ENCODE measurements around the gene ANKFN1. TPM values are rescaled to one million over a fixed set of nuclear protein-coding genes. Genes with fewer than 3 reads are reported as not detected.
A peak's percentile ranks its signal among the peaks of the same experiment; 100 is the strongest.

ANKFN1 gene
- total RNA-seq, 1 donor from 2014 or later: 0.96 TPM

DNA sequence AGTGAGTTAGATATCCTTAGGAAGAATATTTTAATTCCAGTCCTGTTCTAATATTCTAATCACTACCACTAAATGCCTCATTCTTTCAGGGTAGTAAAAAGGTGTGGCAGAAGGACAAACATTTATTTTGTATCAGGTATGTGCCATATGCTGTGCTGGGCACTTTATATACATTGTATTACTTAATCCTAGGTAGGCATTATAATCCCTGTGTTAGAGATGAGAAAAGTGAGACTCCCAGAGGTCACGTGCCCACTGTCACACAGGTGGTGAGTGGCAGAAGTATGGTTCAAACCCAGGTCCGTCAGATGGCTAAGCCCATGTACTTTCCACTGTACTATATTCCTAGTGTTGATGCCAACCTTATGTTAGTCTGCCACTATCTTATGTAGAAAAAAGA, 335.5 kb downstream of the ANKFN1 start:
- no peaks in the 10 kb centered on the region for H3K9me3 Mint-ChIP-seq (ENCODE audit: unreplicated experiment)
- H3K27ac Mint-ChIP-seq (ENCODE audit: unreplicated experiment): no peak overlapping the region
- no peaks in the 10 kb centered on the region for H3K4me1 Mint-ChIP-seq (ENCODE audit: low read depth, unreplicated experiment)
- DNase-seq: no peak
- no peaks in the 10 kb centered on the region for H3K27me3 Mint-ChIP-seq (ENCODE audit: unreplicated experiment)
- H3K4me3 Mint-ChIP-seq (ENCODE audit: unreplicated experiment): no peak overlapping the region
- TF ChIP-seq, protein P1, sequence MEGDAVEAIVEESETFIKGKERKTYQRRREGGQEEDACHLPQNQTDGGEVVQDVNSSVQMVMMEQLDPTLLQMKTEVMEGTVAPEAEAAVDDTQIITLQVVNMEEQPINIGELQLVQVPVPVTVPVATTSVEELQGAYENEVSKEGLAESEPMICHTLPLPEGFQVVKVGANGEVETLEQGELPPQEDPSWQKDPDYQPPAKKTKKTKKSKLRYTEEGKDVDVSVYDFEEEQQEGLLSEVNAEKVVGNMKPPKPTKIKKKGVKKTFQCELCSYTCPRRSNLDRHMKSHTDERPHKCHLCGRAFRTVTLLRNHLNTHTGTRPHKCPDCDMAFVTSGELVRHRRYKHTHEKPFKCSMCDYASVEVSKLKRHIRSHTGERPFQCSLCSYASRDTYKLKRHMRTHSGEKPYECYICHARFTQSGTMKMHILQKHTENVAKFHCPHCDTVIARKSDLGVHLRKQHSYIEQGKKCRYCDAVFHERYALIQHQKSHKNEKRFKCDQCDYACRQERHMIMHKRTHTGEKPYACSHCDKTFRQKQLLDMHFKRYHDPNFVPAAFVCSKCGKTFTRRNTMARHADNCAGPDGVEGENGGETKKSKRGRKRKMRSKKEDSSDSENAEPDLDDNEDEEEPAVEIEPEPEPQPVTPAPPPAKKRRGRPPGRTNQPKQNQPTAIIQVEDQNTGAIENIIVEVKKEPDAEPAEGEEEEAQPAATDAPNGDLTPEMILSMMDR (IDR thresholded peaks at IDR 0.05; ENCODE audit: partially characterized antibody, unreplicated experiment): no peak
- no peaks in the 10 kb centered on the region for H3K36me3 Mint-ChIP-seq (ENCODE audit: unreplicated experiment)

DNA sequence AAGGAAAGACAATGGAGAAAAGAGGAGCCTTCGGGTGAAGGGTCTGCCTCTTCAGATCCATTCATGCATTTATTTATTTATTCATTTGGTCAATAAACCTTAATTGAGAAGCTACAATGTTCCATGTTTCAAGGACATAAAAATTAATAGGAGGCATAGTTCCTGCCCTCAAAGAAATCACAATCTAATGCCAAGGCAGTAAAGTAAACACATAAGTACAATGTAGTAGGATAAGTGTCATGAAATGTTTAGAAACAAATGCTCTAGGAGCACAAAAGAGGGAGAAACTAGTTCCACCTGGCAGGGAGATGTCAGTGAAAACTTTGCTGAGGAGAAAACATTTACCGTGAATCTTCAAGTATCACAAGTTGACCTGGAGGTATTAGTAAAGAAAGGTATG, 336.7 kb downstream of the ANKFN1 start:
- no peaks in the 10 kb centered on the region for H3K36me3 Mint-ChIP-seq (ENCODE audit: unreplicated experiment)
- TF ChIP-seq, protein P1 (IDR thresholded peaks at IDR 0.05; ENCODE audit: partially characterized antibody, unreplicated experiment): no peak
- H3K4me3 Mint-ChIP-seq (ENCODE audit: unreplicated experiment): no peak overlapping the region

DNA sequence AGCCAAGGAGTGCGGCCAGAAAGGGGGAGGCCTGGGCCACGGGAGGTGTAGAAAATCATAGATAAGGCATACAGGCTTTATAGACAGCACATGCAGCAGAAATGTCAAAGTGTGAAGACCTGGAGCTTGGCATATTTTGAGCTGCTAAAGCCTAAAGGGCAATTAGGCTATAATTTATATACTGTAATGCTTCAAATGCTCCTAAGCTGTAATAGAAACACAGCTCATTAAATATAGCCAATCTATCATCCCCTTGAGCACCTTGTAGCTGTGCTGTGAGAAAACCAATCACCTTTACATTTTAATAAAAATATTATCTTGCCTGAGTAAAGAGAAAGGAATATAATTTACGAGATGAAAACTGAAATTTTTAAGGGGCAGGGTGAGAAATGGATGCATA, 342.3 kb downstream of the ANKFN1 start:
- no peak overlapping the region for H3K4me3 Mint-ChIP-seq (ENCODE audit: unreplicated experiment)
- TF ChIP-seq, protein P1 (IDR thresholded peaks at IDR 0.05; ENCODE audit: partially characterized antibody, unreplicated experiment): no peak
- H3K27me3 Mint-ChIP-seq (ENCODE audit: unreplicated experiment): no peaks in the 10 kb centered on the region
- no peaks in the 10 kb centered on the region for H3K4me1 Mint-ChIP-seq (ENCODE audit: low read depth, unreplicated experiment)
- H3K9me3 Mint-ChIP-seq (ENCODE audit: unreplicated experiment): no peaks in the 10 kb centered on the region
- H3K27ac Mint-ChIP-seq (ENCODE audit: unreplicated experiment): no peak overlapping the region
- no peaks in the 10 kb centered on the region for H3K36me3 Mint-ChIP-seq (ENCODE audit: unreplicated experiment)
- DNase-seq: no peak

More for the DNA sequence above, 336.7 kb downstream of the ANKFN1 start:
- Mint-ChIP-seq H3K27me3 (ENCODE audit: unreplicated experiment) (no peaks in the 10 kb centered on the region), H3K9me3 (ENCODE audit: unreplicated experiment) (no peaks in the 10 kb centered on the region), H3K4me1 (ENCODE audit: low read depth, unreplicated experiment) (no peaks in the 10 kb centered on the region), H3K27ac (ENCODE audit: unreplicated experiment) (no peak overlapping the region)
- no peak for DNase-seq

DNA sequence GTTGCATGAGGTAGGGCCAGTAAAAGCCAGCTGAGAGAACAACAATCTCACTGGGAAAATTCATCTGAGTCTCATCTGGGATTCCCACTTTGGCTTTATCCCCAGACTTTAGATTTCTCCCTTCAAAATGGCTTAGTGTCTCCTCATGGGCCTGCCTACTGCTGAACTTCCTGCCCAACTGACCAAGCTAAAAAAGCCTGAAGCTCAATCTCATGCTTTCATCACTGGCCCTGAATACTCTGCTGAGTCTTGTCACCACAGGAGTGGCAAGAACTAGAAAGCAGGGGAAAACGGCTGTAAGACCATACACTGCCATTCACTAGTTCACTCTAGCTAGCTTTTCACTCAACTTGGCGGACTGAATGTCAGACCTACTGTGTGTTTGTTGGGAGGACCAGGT, 343.9 kb downstream of the ANKFN1 start:
- TF ChIP-seq, protein P1 (IDR thresholded peaks at IDR 0.05; ENCODE audit: partially characterized antibody, unreplicated experiment): no peak
- Mint-ChIP-seq H3K4me1 (ENCODE audit: low read depth, unreplicated experiment) (no peaks in the 10 kb centered on the region), H3K4me3 (ENCODE audit: unreplicated experiment) (no peak overlapping the region), H3K36me3 (ENCODE audit: unreplicated experiment) (no peaks in the 10 kb centered on the region), H3K27ac (ENCODE audit: unreplicated experiment) (no peak overlapping the region), H3K27me3 (ENCODE audit: unreplicated experiment) (no peaks in the 10 kb centered on the region), H3K9me3 (ENCODE audit: unreplicated experiment) (no peaks in the 10 kb centered on the region)
- DNase-seq: no peak

DNA sequence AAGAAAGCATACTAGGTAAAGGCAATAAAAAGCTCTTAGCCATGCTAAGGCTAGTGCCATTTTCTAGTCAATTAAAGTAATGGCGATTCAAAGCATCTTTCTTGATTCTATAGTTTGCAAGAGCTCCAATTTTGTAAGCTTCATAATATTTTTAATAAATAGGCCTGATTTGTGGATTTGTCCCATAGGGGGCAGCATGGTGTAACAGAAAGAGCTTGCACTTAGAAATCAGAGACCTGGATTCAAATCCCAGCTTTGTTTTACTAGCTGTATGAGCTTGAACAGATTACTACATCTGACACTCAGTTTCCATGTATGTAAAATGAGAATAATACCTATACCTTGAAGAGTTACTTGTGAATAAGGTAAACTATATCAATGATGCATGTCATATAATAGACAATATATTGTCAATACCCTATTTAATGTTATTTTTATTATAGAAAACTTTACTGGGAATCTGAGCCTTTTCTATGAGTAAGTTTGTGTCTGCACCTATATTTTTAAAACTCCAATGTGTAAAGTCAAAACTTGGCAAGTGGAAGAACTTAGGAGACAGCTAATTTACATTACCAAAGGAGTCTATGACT, 346.6 kb downstream of the ANKFN1 start:
- Mint-ChIP-seq H3K4me1 (ENCODE audit: low read depth, unreplicated experiment) (no peaks in the 10 kb centered on the region), H3K4me3 (ENCODE audit: unreplicated experiment) (no peak overlapping the region), H3K36me3 (ENCODE audit: unreplicated experiment) (no peaks in the 10 kb centered on the region), H3K9me3 (ENCODE audit: unreplicated experiment) (no peaks in the 10 kb centered on the region), H3K27ac (ENCODE audit: unreplicated experiment) (no peak overlapping the region), H3K27me3 (ENCODE audit: unreplicated experiment) (no peaks in the 10 kb centered on the region)
- TF ChIP-seq, protein P1 (IDR thresholded peaks at IDR 0.05; ENCODE audit: partially characterized antibody, unreplicated experiment): peak; percentile 62
- DNase-seq: no peak
